GM13976 (cell line): ENCODE measurements around the gene YTHDC2.

ENCODE experiments used
- DNase-seq: peaks from one replicate; pipeline ENCODE4 v3.0.0; 2012; ENCODE audit warnings: low spot score
- CTCF ChIP-seq: IDR thresholded peaks from 2 replicates; pipeline ENCODE4 v1.5.1; 2012; ENCODE audit warnings: borderline replicate concordance, mild to moderate bottlenecking; ENCODE audit not compliant: insufficient read depth; ENCODE audit errors: extremely low read depth, missing control alignments, control extremely low read depth
- in situ Hi-C: fragments of 300-500 bp; cut with MboI; formaldehyde crosslinking; loops from one replicate; pipeline ENCODE4 v1.12.0; 2022; ENCODE audit warnings: low sequenced_read_pairs, mixed read lengths, inconsistent platforms; ENCODE audit not compliant: unreplicated experiment

YTHDC2 gene

GRCh38 chr5:113641715-113642114, 128.2 kb downstream of the YTHDC2 start:
- TF ChIP-seq CTCF = no peak
- DNase-seq = no peak
- in situ Hi-C loops = no loop called here
